HEK293 (cell line): ENCODE data around the gene UROC1.

Experiments used
- CTCF ChIA-PET: fragments of 350-600 bp; formaldehyde crosslinking; extraction: SDS; loops from one replicate; lab custom pipeline; 2021; ENCODE audit warnings: antibody characterized with exemption; lab: Yijun Ruan, JAX
- POLR2A ChIA-PET: fragments of 300-600 bp; formaldehyde crosslinking; extraction: SDS; loops from one replicate; lab custom pipeline; 2020; ENCODE audit warnings: antibody characterized with exemption, inconsistent platforms; lab: Yijun Ruan, JAX
- H3K27ac ChIP-seq: fragments of 200-500 bp; sonication (Bioruptor generic); 2 replicates; pipeline ENCODE4 v1.5.1; 2014; ENCODE audit warnings: low read depth, low read length, control low read depth, inconsistent platforms; ENCODE audit errors: extremely low read depth
- H3K36me3 ChIP-seq, 2 experiments: fragments of 200-500 bp in 1 of 2; sonication (Bioruptor generic) in 1 of 2; 1 replicate in 1 of 2; 2 replicates in 1 of 2; pipeline ENCODE4 v1.5.1; 2014 to 2017; ENCODE audit warnings: inconsistent platforms in 2 of 2, low read length in 2 of 2; ENCODE audit not compliant: control insufficient read depth in 2 of 2, insufficient read depth in 1 of 2
- H3K4me1 ChIP-seq: fragments of 200-500 bp; sonication (Bioruptor generic); 2 replicates; pipeline ENCODE4 v1.5.1; 2014; ENCODE audit warnings: mild to moderate bottlenecking, low read length, inconsistent platforms; ENCODE audit not compliant: control insufficient read depth, insufficient read depth
- H3K4me3 ChIP-seq: 2 replicates; pipeline ENCODE4 v1.5.1; 2011; ENCODE audit warnings: low read depth, mild to moderate bottlenecking, control low read depth, low read length, moderate library complexity
- H3K9me3 ChIP-seq: fragments of 200-500 bp; sonication (Bioruptor generic); 2 replicates; pipeline ENCODE4 v1.5.1; 2014; ENCODE audit warnings: low read depth, low read length, inconsistent platforms; ENCODE audit not compliant: control insufficient read depth, insufficient read depth
- EGR2 ChIP-seq: fragments of 450-650 bp; formaldehyde crosslinking; IDR thresholded peaks from 2 replicates; pipeline ENCODE4 v1.5.1; 2016; ENCODE audit warnings: low read depth, missing biosample characterization, missing genetic modification characterization
- GFI1B ChIP-seq: fragments of 450-650 bp; formaldehyde crosslinking; IDR thresholded peaks from 2 replicates; pipeline ENCODE4 v1.5.1; 2016; ENCODE audit warnings: missing biosample characterization, missing genetic modification characterization
- GLI4 ChIP-seq: fragments of 450-650 bp; formaldehyde crosslinking; IDR thresholded peaks from 2 replicates; pipeline ENCODE4 v1.5.1; 2016; ENCODE audit warnings: missing biosample characterization, missing genetic modification characterization
- GLIS1 ChIP-seq: fragments of 450-650 bp; formaldehyde crosslinking; IDR thresholded peaks from 2 replicates; pipeline ENCODE4 v1.5.1; 2016; ENCODE audit warnings: missing biosample characterization, missing genetic modification characterization
- MYNN ChIP-seq: fragments of 450-650 bp; formaldehyde crosslinking; IDR thresholded peaks from 2 replicates; pipeline ENCODE4 v1.5.1; 2016; ENCODE audit warnings: missing biosample characterization, missing genetic modification characterization, borderline replicate concordance
- OVOL3 ChIP-seq: fragments of 450-650 bp; formaldehyde crosslinking; IDR thresholded peaks from 2 replicates; pipeline ENCODE4 v1.5.1; 2016; ENCODE audit warnings: missing biosample characterization, missing genetic modification characterization
- SP2 ChIP-seq: fragments of 450-650 bp; formaldehyde crosslinking; IDR thresholded peaks from 2 replicates; pipeline ENCODE4 v1.5.1; 2016; ENCODE audit warnings: missing biosample characterization, missing genetic modification characterization
- ZFP3 ChIP-seq: fragments of 450-650 bp; formaldehyde crosslinking; IDR thresholded peaks from 2 replicates; pipeline ENCODE4 v1.5.1; 2016; ENCODE audit warnings: low read depth, missing biosample characterization, missing genetic modification characterization
- ZNF223 ChIP-seq: fragments of 450-650 bp; formaldehyde crosslinking; IDR thresholded peaks from 2 replicates; pipeline ENCODE4 v1.5.1; 2016; ENCODE audit warnings: missing biosample characterization, missing genetic modification characterization
- ZNF239 ChIP-seq: fragments of 450-650 bp; formaldehyde crosslinking; IDR thresholded peaks from 2 replicates; pipeline ENCODE4 v1.5.1; 2016; ENCODE audit warnings: missing biosample characterization, missing genetic modification characterization
- ZNF561 ChIP-seq: fragments of 450-650 bp; IDR thresholded peaks from 2 replicates; pipeline ENCODE4 v1.5.1; 2018; ENCODE audit warnings: missing biosample characterization, missing genetic modification characterization, borderline replicate concordance
- ZNF623 ChIP-seq: fragments of 450-650 bp; formaldehyde crosslinking; IDR thresholded peaks from 2 replicates; pipeline ENCODE4 v1.5.1; 2016; ENCODE audit warnings: missing biosample characterization, missing genetic modification characterization
- ZNF629 ChIP-seq: fragments of 450-650 bp; formaldehyde crosslinking; IDR thresholded peaks from 2 replicates; pipeline ENCODE4 v1.5.1; 2017; ENCODE audit warnings: missing biosample characterization, missing genetic modification characterization
- ZNF658 ChIP-seq: fragments of 450-650 bp; formaldehyde crosslinking; IDR thresholded peaks from 2 replicates; pipeline ENCODE4; 2016; ENCODE audit warnings: missing biosample characterization, missing genetic modification characterization
- ZNF791 ChIP-seq: fragments of 450-650 bp; formaldehyde crosslinking; IDR thresholded peaks from 2 replicates; pipeline ENCODE4 v1.5.1; 2016; ENCODE audit warnings: missing biosample characterization, missing genetic modification characterization
- ZSCAN23 ChIP-seq: fragments of 450-650 bp; formaldehyde crosslinking; IDR thresholded peaks from 2 replicates; pipeline ENCODE4 v1.5.1; 2016; ENCODE audit warnings: missing biosample characterization, missing genetic modification characterization
- TF ChIP-seq, protein P1 (sequence below): fragments of 450-650 bp; formaldehyde crosslinking; IDR thresholded peaks from 2 replicates; pipeline ENCODE4 v1.5.1; 2016; ENCODE audit warnings: missing biosample characterization, missing genetic modification characterization
- TF ChIP-seq, protein P2 (sequence below): fragments of 450-650 bp; formaldehyde crosslinking; IDR thresholded peaks from 2 replicates; pipeline ENCODE4 v1.5.1; 2016; ENCODE audit warnings: missing biosample characterization, missing genetic modification characterization
- TF ChIP-seq, protein P3 (sequence below): fragments of 450-650 bp; formaldehyde crosslinking; IDR thresholded peaks from 2 replicates; pipeline ENCODE4 v1.5.1; 2016; ENCODE audit warnings: missing biosample characterization, missing genetic modification characterization, borderline replicate concordance

UROC1 gene

DNA sequence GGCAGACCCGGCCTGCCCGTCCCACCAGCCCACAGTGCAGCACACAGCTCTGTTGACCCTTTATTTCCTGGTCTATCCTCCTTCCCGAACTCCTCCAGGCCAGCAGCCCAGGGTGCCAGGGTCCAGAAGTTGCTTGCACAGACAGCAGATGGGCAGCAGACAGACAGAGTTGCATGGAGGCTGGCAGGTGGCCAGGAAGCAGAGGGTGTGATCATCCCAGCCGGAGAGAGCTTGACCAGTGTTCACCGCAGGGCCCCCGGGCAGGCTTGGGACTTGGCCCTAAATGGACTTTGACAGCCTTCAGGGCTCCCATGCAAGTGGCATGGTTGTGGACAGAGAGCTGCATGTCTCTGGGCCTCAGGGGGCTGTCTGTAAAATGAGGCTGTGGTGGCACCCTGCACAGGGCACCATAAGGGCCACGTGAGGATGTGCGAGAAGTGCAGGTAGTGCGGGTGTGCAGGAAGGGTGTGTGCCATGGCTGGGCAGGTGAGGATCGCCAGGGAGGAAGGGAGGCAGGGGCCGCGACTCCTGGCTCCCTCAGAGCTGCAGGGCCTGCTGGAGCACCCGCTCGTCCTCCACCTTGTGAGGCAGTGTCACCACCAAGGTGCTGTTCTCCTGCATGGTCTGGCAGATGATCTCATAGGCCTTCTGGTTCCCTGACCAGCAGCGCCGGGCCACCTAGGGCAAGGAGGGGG, 35.6 kb downstream of the UROC1 start (continued):
- TF ChIP-seq, protein P1, sequence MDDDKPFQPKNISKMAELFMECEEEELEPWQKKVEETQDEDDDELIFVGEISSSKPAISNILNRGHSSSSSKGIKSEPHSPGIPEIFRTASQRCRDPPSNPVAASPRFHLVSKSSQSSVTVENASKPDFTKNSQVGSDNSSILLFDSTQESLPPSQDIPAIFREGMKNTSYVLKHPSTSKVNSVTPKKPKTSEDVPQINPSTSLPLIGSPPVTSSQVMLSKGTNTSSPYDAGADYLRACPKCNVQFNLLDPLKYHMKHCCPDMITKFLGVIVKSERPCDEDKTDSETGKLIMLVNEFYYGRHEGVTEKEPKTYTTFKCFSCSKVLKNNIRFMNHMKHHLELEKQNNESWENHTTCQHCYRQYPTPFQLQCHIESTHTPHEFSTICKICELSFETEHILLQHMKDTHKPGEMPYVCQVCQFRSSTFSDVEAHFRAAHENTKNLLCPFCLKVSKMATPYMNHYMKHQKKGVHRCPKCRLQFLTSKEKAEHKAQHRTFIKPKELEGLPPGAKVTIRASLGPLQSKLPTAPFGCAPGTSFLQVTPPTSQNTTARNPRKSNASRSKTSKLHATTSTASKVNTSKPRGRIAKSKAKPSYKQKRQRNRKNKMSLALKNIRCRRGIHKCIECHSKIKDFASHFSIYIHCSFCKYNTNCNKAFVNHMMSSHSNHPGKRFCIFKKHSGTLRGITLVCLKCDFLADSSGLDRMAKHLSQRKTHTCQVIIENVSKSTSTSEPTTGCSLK (tag by site-specific recombination): no peak

DNA sequence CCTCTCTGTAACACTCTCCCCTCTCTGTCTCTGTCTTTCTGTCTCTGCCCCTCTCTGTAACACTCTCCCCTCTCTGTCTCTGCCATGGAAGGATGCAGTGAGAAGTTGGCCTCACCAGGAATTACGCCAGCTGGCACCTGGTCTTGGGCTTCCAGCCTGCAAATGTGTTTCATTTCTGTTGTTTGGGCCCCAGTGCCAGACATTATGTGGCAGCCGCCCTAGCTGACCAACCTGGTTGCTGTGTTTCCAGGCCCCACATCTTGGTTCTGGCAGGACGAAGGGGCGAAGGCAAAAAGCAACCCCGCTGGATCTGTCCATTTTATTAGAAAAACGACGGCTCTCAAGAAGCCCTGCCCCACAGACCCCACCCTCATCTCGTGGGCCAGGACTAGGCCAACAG, 36.7 kb downstream of the UROC1 start:
- ChIA-PET CTCF (no interaction called here), POLR2A (no interaction called here)
- H3K4me1 ChIP-seq: no peaks in the 10 kb centered on the region
- no peaks in the 10 kb centered on the region for H3K36me3 ChIP-seq
- H3K27ac ChIP-seq: no peak overlapping the region
- no peaks in the 10 kb centered on the region for H3K9me3 ChIP-seq
- no peak overlapping the region for H3K4me3 ChIP-seq
- TF ChIP-seq ZNF561 (tag by site-specific recombination) (no peak), SP2 (tag by site-specific recombination) (no peak), MYNN (no peak)

DNA sequence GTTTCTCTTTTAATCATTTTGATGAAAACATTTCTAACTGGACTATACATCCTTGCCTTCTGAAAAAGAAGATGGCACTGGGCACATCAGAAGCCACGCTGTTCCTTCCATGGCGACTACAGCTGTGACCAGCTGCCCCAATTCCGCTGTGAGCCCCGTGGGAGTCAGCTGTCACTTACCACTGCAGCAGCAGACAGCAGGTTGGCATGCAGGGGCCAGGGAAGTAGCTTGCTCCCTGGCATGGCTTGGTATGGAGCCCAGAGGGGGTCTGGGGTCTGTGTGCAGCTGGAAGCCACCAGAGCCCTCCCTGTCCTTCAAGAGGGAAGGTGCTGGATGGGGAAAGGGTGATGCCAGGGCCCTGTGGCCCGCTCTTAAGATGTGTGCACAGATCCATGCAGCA, 37.4 kb downstream of the UROC1 start:
- ChIA-PET CTCF (no interaction called here), POLR2A (no interaction called here)

DNA sequence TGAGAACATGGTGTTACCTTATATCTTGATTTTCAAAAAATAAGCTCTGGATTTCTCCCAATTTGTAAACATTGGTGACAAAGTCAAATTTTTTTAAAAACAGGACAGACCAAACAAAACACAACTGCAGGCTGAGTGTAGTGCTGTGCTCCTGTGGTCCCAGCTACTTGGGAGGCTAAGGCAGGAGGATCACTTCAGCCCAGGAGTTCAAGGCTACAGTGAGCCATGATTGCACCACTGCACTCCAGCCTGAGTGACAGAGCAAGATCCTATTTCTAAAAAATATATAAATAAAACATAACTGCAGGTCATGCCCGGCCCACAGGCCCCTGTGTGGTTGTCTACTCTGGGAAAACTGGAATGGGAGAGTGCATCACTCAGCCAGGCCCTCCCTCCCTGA, 37.9 kb downstream of the UROC1 start:
- POLR2A ChIA-PET: no interaction called here
- H3K9me3 ChIP-seq: no peaks in the 10 kb centered on the region
- CTCF ChIA-PET: no interaction called here
- H3K27ac ChIP-seq: no peak overlapping the region
- H3K4me3 ChIP-seq: no peak overlapping the region
- H3K36me3 ChIP-seq: no peaks in the 10 kb centered on the region
- no peaks in the 10 kb centered on the region for H3K4me1 ChIP-seq
- TF ChIP-seq, protein P2, sequence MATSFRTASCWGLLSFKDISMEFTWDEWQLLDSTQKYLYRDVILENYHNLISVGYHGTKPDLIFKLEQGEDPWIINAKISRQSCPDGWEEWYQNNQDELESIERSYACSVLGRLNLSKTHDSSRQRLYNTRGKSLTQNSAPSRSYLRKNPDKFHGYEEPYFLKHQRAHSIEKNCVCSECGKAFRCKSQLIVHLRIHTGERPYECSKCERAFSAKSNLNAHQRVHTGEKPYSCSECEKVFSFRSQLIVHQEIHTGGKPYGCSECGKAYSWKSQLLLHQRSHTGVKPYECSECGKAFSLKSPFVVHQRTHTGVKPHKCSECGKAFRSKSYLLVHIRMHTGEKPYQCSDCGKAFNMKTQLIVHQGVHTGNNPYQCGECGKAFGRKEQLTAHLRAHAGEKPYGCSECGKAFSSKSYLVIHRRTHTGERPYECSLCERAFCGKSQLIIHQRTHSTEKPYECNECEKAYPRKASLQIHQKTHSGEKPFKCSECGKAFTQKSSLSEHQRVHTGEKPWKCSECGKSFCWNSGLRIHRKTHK (tag by site-specific recombination): no peak
- no peak for TF ChIP-seq ZNF239
- no peak for TF ChIP-seq GLI4 (tag by site-specific recombination)
- no peak for TF ChIP-seq OVOL3 (tag by site-specific recombination)
- TF ChIP-seq ZNF223: no peak
- TF ChIP-seq, protein P3, sequence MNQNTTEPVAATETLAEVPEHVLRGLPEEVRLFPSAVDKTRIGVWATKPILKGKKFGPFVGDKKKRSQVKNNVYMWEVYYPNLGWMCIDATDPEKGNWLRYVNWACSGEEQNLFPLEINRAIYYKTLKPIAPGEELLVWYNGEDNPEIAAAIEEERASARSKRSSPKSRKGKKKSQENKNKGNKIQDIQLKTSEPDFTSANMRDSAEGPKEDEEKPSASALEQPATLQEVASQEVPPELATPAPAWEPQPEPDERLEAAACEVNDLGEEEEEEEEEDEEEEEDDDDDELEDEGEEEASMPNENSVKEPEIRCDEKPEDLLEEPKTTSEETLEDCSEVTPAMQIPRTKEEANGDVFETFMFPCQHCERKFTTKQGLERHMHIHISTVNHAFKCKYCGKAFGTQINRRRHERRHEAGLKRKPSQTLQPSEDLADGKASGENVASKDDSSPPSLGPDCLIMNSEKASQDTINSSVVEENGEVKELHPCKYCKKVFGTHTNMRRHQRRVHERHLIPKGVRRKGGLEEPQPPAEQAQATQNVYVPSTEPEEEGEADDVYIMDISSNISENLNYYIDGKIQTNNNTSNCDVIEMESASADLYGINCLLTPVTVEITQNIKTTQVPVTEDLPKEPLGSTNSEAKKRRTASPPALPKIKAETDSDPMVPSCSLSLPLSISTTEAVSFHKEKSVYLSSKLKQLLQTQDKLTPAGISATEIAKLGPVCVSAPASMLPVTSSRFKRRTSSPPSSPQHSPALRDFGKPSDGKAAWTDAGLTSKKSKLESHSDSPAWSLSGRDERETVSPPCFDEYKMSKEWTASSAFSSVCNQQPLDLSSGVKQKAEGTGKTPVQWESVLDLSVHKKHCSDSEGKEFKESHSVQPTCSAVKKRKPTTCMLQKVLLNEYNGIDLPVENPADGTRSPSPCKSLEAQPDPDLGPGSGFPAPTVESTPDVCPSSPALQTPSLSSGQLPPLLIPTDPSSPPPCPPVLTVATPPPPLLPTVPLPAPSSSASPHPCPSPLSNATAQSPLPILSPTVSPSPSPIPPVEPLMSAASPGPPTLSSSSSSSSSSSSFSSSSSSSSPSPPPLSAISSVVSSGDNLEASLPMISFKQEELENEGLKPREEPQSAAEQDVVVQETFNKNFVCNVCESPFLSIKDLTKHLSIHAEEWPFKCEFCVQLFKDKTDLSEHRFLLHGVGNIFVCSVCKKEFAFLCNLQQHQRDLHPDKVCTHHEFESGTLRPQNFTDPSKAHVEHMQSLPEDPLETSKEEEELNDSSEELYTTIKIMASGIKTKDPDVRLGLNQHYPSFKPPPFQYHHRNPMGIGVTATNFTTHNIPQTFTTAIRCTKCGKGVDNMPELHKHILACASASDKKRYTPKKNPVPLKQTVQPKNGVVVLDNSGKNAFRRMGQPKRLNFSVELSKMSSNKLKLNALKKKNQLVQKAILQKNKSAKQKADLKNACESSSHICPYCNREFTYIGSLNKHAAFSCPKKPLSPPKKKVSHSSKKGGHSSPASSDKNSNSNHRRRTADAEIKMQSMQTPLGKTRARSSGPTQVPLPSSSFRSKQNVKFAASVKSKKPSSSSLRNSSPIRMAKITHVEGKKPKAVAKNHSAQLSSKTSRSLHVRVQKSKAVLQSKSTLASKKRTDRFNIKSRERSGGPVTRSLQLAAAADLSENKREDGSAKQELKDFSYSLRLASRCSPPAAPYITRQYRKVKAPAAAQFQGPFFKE (tag by site-specific recombination): no peak
- no peak for TF ChIP-seq GFI1B
- TF ChIP-seq ZNF658 (tag by site-specific recombination): no peak
- no peak for TF ChIP-seq ZNF791
- no peak for TF ChIP-seq ZFP3
- no peak for TF ChIP-seq ZSCAN23 (tag by site-specific recombination)
- TF ChIP-seq EGR2 (tag by site-specific recombination): no peak
- no peak for TF ChIP-seq GLIS1 (tag by site-specific recombination)

More for the DNA sequence above, 37.4 kb downstream of the UROC1 start:
- no peaks in the 10 kb centered on the region for H3K36me3 ChIP-seq
- TF ChIP-seq ZNF623 (peak; percentile 28; the same call in 1 of the 2 replicates), ZNF629 (no peak)
- TF ChIP-seq, all 188 proteins: peak for 1
- no peaks in the 10 kb centered on the region for H3K4me1 ChIP-seq
- no peaks in the 10 kb centered on the region for H3K9me3 ChIP-seq
- no peak overlapping the region for H3K4me3 ChIP-seq
- H3K27ac ChIP-seq: no peak overlapping the region
